PC-3 (cell line): ENCODE results near the gene KAT5. TPM values are rescaled to one million over a fixed set of nuclear protein-coding genes. Genes with fewer than 3 reads are reported as not detected.

ENCODE experiments used
- ATAC-seq: fragments of 200-7000 bp; cut with Tn5 transposase; 2 replicates; pipeline ENCODE4 v1.9.1; 2020; ENCODE audit warnings: mild to moderate bottlenecking, moderate library complexity
- BruUV-seq: library from RNA; stranded (reverse); fragments of 400-500 nt; replicated peaks from 2 replicates; lab custom pipeline; 2021; lab: Mats Ljungman, UMichigan
- CTCF ChIA-PET: fragments of 300-600 bp; sonication (Branson Sonifier 250); formaldehyde crosslinking; loops from one replicate; lab custom pipeline; 2022; ENCODE audit warnings: antibody characterized with exemption; lab: Charles Lee
- POLR2A ChIA-PET: fragments of 300-600 bp; sonication (Branson Sonifier 250); formaldehyde crosslinking; loops from one replicate; lab custom pipeline; 2022; ENCODE audit warnings: antibody characterized with exemption; ENCODE audit not compliant: unreplicated experiment; lab: Charles Lee
- DNase-seq: peaks from one replicate; pipeline ENCODE4 v3.0.0-alpha.2; 2015
- H2AFZ ChIP-seq: fragments of 300-600 bp; sonication (generic); 2 replicates; pipeline ENCODE4 v1.6.0; 2016; ENCODE audit warnings: antibody characterized with exemption, low read length
- H3F3A ChIP-seq: fragments of 300-600 bp; sonication (generic); one replicate; pipeline ENCODE4 v1.6.0; 2017; ENCODE audit warnings: antibody characterized with exemption, low read length, control low read depth, mild to moderate bottlenecking; ENCODE audit not compliant: unreplicated experiment
- H3K27ac ChIP-seq: fragments of 300-600 bp; sonication (generic); 2 replicates; pipeline ENCODE4 v1.5.1; 2016; ENCODE audit warnings: mild to moderate bottlenecking, low read length
- H3K27me3 ChIP-seq: fragments of 300-600 bp; sonication (generic); 2 replicates; pipeline ENCODE4 v1.6.1; 2016; ENCODE audit warnings: low read length, mixed read lengths
- H3K36me3 ChIP-seq: fragments of 300-600 bp; sonication (generic); 2 replicates; pipeline ENCODE4 v1.6.1; 2016; ENCODE audit warnings: low read depth, mixed run types, low read length, mixed read lengths
- H3K4me1 ChIP-seq: fragments of 300-600 bp; sonication (generic); 2 replicates; pipeline ENCODE4 v1.5.1; 2016; ENCODE audit warnings: low read length; ENCODE audit not compliant: insufficient read depth
- H3K4me2 ChIP-seq: fragments of 300-600 bp; sonication (generic); 2 replicates; pipeline ENCODE4 v1.6.0; 2016; ENCODE audit warnings: low read length
- H3K4me3 ChIP-seq: fragments of 300-600 bp; sonication (generic); 2 replicates; pipeline ENCODE4 v1.5.1; 2016; ENCODE audit warnings: mild to moderate bottlenecking, low read length, mixed read lengths
- H3K79me2 ChIP-seq: fragments of 300-600 bp; sonication (generic); 2 replicates; pipeline ENCODE4 v1.6.1; 2017; ENCODE audit warnings: low read length, mixed read lengths
- H3K9ac ChIP-seq: fragments of 300-600 bp; sonication (generic); 2 replicates; pipeline ENCODE4 v1.6.0; 2016; ENCODE audit warnings: mild to moderate bottlenecking, low read length
- H3K9me2 ChIP-seq: fragments of 300-600 bp; sonication (generic); replicated peaks from 2 replicates; pipeline ENCODE4 v1.6.1; 2016; ENCODE audit warnings: mixed run types, low read length, mixed read lengths
- H3K9me3 ChIP-seq: fragments of 300-600 bp; sonication (generic); 2 replicates; pipeline ENCODE4 v1.6.1; 2016; ENCODE audit warnings: low read length, mixed read lengths
- H4K20me1 ChIP-seq: fragments of 300-600 bp; sonication (generic); 2 replicates; pipeline ENCODE4 v1.6.1; 2016; ENCODE audit warnings: low read length, mixed read lengths
- CTCF ChIP-seq: fragments of 300-600 bp; sonication (generic); conservative IDR thresholded peaks from 2 replicates; pipeline ENCODE4 v1.5.1; 2017; ENCODE audit warnings: antibody characterized with exemption, low read depth, mild to moderate bottlenecking, low read length
- EZH2 ChIP-seq: fragments of 300-600 bp; sonication (generic); IDR thresholded peaks from one replicate; pipeline ENCODE4 v1.6.1; 2017; ENCODE audit warnings: antibody characterized with exemption, mild to moderate bottlenecking, low read length; ENCODE audit not compliant: unreplicated experiment
- EZH2phosphoT487 ChIP-seq: fragments of 300-600 bp; sonication (generic); IDR thresholded peaks from 2 replicates; pipeline ENCODE4 v1.6.1; 2018; ENCODE audit warnings: mild to moderate bottlenecking, antibody characterized with exemption, low read length, borderline replicate concordance
- intact Hi-C: fragments of 100-400 bp; cut with micrococcal nuclease; formaldehyde crosslinking; loops from 2 replicates; pipeline ENCODE4 v1.9.0; 2023
- total RNA-seq: library from RNA; depleted of rRNA; stranded (reverse); fragments of >200 nt; gene quantifications from 2 replicates; pipeline ENCODE4 v1.2.3, GENCODE V29; 2014

The KAT5 gene
- total RNA-seq, 1 experiment from 2014 or later: 74.9 TPM

GRCh38 chr11:65716774-65717405, 4.8 kb downstream of the KAT5 start:
- DNase-seq (no peak), ATAC-seq (no peak)
- ChIA-PET POLR2A (no interaction called here), CTCF (no interaction called here)
- Histone ChIP-seq H3K9me3 (no peaks in the 10 kb centered on the region), H3K9ac (no peak overlapping the region), H3K4me3 (no peak overlapping the region), H3K36me3 (peaks cover 56% of the 10 kb centered on the region), H3K79me2 (peaks cover 50% of the 10 kb centered on the region), H3K4me2 (no peak overlapping the region), H3K27me3 (no peaks in the 10 kb centered on the region), H3F3A (no peaks in the 10 kb centered on the region), H3K4me1 (peaks cover 20% of the 10 kb centered on the region), H4K20me1 (peaks cover 14% of the 10 kb centered on the region; the same call in 1 of the 2 replicates), H2AFZ (no peak overlapping the region), H3K27ac (no peak overlapping the region), H3K9me2 (no peaks in the 10 kb centered on the region)
- TF ChIP-seq EZH2phosphoT487: no peak
- TF ChIP-seq EZH2: no peak
- TF ChIP-seq CTCF: no peak
- intact Hi-C loops: loop anchor here (10.0 kb wide), 1 partner anchor 268 kb away; no protein-coding TSS in a partner anchor
- no TSS peak for BruUV-seq

DNA sequence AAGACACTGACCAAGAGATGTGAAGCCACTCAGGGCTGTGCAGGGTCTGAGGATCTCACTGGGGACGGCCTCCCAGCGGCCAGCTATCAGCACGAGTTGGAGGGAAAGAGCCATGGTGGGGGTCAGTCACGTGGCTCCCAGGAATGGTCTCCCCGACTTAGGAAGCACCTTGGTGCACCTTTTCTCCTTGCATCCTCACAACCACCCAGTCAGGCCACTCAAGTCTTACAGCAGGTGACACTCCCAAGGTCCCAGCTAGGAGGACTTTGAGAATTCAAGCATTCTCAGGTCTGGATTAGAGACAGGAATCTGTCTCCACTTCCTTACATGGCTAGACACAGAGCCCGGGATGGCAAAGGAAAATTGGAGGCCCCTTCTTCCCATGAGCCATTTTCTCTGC, 5.9 kb downstream of the KAT5 start:
- peaks cover 47% of the 10 kb centered on the region for H3K79me2 ChIP-seq
- H3K4me2 ChIP-seq: peak overlapping the region; percentile 86
- peaks cover 14% of the 10 kb centered on the region; the same call in 1 of the 2 replicates for H4K20me1 ChIP-seq
- H3K27me3 ChIP-seq: no peaks in the 10 kb centered on the region
- H3K9ac ChIP-seq: no peak overlapping the region
- no peaks in the 10 kb centered on the region for H3K9me2 ChIP-seq
- peaks cover 17% of the 10 kb centered on the region for H3K4me1 ChIP-seq
- TF ChIP-seq EZH2phosphoT487: no peak
- no peak for TF ChIP-seq EZH2
- TF ChIP-seq CTCF: no peak
- no peaks in the 10 kb centered on the region for H3K9me3 ChIP-seq
- H3K27ac ChIP-seq: no peak overlapping the region
- no peak overlapping the region for H2AFZ ChIP-seq
- DNase-seq (no peak), ATAC-seq (no peak)
- POLR2A ChIA-PET: no interaction called here
- H3K36me3 ChIP-seq: peaks cover 56% of the 10 kb centered on the region
- CTCF ChIA-PET: no interaction called here
- intact Hi-C loops: loop anchor here (10.0 kb wide), 1 partner anchor 267 kb away; no protein-coding TSS in a partner anchor
- no peak overlapping the region for H3K4me3 ChIP-seq
- H3F3A ChIP-seq: no peaks in the 10 kb centered on the region
- no TSS peak for BruUV-seq

- intact Hi-C loops: loop anchor here (10.0 kb wide), 1 partner anchor 266 kb away; no protein-coding TSS in a partner anchor
- Histone ChIP-seq H3K4me2 (peak overlapping the region; percentile 86), H2AFZ (no peak overlapping the region), H3K36me3 (peaks cover 53% of the 10 kb centered on the region), H3K27me3 (no peaks in the 10 kb centered on the region), H4K20me1 (peaks cover 14% of the 10 kb centered on the region; the same call in 1 of the 2 replicates), H3K4me3 (peak overlapping the region; percentile 74), H3K9me2 (no peaks in the 10 kb centered on the region), H3K79me2 (peaks cover 40% of the 10 kb centered on the region), H3K27ac (no peak overlapping the region), H3K9me3 (no peaks in the 10 kb centered on the region), H3F3A (no peaks in the 10 kb centered on the region), H3K4me1 (peaks cover 15% of the 10 kb centered on the region), H3K9ac (0 out of 2 replicates have a peak overlapping the region, but pooled peaks have one; percentile 76)
- ChIA-PET CTCF (interaction anchor here (1.1 kb wide), 1 partner anchor 51 kb away, joined by 3 read pairs; no protein-coding TSS in a partner anchor), POLR2A (no interaction called here)
- no TSS peak for BruUV-seq
- TF ChIP-seq EZH2phosphoT487 (no peak), CTCF (no peak), EZH2 (no peak)
- no peak for ATAC-seq
- no peak for DNase-seq
These were observed 6.5 kb downstream of the KAT5 start for GRCh38 chr11:65718531-65718930.
